HCT116 (cell line): ENCODE results near the gene COL20A1.

Experiments
- CEBPB ChIP-seq: IDR thresholded peaks from 2 replicates; pipeline ENCODE4 v1.6.1; 2012; ENCODE audit warnings: low read depth
- EGR1 ChIP-seq: IDR thresholded peaks from 2 replicates; pipeline ENCODE4 v1.6.1; 2012; ENCODE audit warnings: low read depth
- EZH2 ChIP-seq: fragments of 200-600 bp; sonication (generic); IDR thresholded peaks from 2 replicates; pipeline ENCODE4 v1.6.1; 2017; ENCODE audit warnings: antibody characterized with exemption, mixed run types
- FOSL1 ChIP-seq: IDR thresholded peaks from 2 replicates; pipeline ENCODE4 v1.6.1; 2012; ENCODE audit warnings: low read depth
- JUND ChIP-seq: IDR thresholded peaks from 2 replicates; pipeline ENCODE4 v1.6.1; 2012
- POLR2A ChIP-seq: IDR thresholded peaks from 2 replicates; pipeline ENCODE4 v1.7.0; 2011; ENCODE audit warnings: borderline replicate concordance; ENCODE audit not compliant: insufficient read depth, insufficient read length; ENCODE audit errors: extremely low read depth
- REST ChIP-seq: IDR thresholded peaks from 2 replicates; pipeline ENCODE4 v1.6.1; 2012; ENCODE audit warnings: low read depth
- TF ChIP-seq, protein P1 (sequence below), 3 experiments: fragments of 200-600 bp in 1 of 3; sonication (generic) in 1 of 3; IDR thresholded peaks in 2 of 3; conservative IDR thresholded peaks in 1 of 3; 2 replicates each; pipeline ENCODE4 v1.5.1; 2012 to 2017; ENCODE audit warnings: low read depth in 2 of 3, low read length in 2 of 3, antibody characterized with exemption in 1 of 3, borderline replicate concordance in 1 of 3, control low read depth in 1 of 3, mild to moderate bottlenecking in 1 of 3, mixed read lengths in 1 of 3, mixed run types in 1 of 3, moderate library complexity in 1 of 3; ENCODE audit not compliant: insufficient read depth in 1 of 3

- TF ChIP-seq FOSL1 (no peak), POLR2A (no peak), CEBPB (no peak), EZH2 (no peak), REST (no peak), EGR1 (no peak), JUND (no peak)
- TF ChIP-seq, protein P1, sequence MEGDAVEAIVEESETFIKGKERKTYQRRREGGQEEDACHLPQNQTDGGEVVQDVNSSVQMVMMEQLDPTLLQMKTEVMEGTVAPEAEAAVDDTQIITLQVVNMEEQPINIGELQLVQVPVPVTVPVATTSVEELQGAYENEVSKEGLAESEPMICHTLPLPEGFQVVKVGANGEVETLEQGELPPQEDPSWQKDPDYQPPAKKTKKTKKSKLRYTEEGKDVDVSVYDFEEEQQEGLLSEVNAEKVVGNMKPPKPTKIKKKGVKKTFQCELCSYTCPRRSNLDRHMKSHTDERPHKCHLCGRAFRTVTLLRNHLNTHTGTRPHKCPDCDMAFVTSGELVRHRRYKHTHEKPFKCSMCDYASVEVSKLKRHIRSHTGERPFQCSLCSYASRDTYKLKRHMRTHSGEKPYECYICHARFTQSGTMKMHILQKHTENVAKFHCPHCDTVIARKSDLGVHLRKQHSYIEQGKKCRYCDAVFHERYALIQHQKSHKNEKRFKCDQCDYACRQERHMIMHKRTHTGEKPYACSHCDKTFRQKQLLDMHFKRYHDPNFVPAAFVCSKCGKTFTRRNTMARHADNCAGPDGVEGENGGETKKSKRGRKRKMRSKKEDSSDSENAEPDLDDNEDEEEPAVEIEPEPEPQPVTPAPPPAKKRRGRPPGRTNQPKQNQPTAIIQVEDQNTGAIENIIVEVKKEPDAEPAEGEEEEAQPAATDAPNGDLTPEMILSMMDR (IDR thresholded peaks at IDR 0.05 in 2 of 3, conservative IDR thresholded peaks at IDR 0.05 in 1 of 3; ENCODE audit: borderline replicate concordance in 1 of 3, insufficient read depth in 1 of 3, low read depth in 2 of 3, low read length in 2 of 3) = no peak
Observed at GRCh38 chr20:63366390-63367365, 73.7 kb downstream of the COL20A1 start.
